ENCODE measurements around the gene TERT.

The TERT gene

DNA sequence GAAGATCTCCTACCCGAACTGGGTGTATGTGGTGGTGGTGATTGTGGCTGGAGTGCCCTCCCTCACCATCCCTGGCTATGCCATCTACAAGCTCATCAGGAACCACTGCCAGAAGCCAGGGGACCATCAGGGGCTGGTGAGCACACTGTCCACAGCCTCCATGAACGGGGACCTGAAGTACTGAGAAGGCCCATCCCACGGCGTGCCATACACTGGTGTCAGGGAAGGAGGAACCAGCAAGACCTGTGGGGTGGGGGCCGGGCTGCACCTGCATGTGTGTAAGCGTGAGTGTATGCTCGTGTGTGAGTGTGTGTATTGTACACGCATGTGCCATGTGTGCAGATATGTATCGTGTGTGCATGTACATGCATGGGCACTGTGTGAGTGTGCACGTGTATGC, 73.1 kb downstream of the TERT start:
- H3K4me3 ChIP-seq (ENCODE audit: low read depth, low read length): no peak overlapping the region

DNA sequence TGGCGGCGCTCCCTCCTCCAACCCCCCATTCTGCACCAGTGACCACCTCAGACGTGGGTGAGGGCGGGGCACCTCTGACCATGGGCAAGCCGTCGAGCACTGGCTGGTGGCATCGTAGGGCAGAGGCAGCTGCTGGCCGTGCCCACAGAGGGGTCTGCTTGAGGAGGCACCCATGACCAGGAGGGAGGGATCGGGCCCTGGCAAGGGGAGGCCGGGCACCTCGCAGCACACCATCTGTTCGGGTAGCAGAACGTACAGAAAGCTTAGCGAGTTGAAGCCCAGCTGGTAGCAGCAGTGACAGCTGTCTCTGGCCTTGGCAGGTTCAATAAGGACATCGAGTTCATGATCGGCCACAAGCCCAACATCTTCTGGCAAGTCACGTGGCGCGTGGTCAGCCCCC, 74.0 kb downstream of the TERT start:
- H3K4me3 ChIP-seq (ENCODE audit: low read depth, low read length): no peak overlapping the region

GRCh38 chr5:1220351-1220750, 74.5 kb downstream of the TERT start:
- no peak overlapping the region for H3K4me3 ChIP-seq (ENCODE audit: low read depth, low read length)

GRCh38 chr5:1219768-1220100, 75.1 kb downstream of the TERT start:
- H3K4me3 ChIP-seq (ENCODE audit: low read depth, low read length): no peak overlapping the region

DNA sequence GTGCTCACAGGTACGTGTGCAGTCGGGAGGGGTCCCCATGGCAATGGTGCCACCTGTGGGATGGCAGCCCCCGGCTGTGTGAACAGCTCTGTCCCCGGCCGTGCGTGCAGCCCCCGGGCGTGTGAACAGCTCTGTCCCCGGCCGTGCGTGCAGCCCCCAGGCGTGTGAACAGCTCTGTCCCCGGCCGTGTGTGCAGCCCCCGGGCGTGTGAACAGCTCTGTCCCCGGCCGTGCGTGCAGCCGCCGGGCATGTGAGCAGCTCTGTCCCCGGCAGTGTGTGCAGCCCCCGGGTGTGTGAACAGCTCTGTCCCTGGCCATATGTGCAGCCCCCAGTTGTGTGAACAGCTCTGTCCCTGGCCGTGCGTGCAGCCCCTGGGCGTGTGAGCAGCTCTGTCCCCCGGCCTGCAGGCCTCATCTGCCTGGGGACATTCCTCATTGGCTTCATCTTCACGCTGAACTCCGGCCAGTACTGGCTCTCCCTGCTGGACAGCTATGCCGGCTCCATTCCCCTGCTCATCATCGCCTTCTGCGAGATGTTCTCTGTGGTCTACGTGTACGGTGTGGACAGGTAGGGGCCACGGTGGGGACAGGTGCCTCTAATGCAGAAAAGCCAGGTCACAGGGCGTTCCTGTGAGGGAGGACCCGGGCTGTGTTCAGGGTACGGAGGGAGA, 75.6 kb downstream of the TERT start:
- no peak overlapping the region for H3K4me3 ChIP-seq (ENCODE audit: low read depth, low read length)

- no peak overlapping the region for H3K4me3 ChIP-seq (ENCODE audit: low read depth, low read length)
These were observed 76.4 kb downstream of the TERT start for GRCh38 chr5:1218351-1219080.

DNA sequence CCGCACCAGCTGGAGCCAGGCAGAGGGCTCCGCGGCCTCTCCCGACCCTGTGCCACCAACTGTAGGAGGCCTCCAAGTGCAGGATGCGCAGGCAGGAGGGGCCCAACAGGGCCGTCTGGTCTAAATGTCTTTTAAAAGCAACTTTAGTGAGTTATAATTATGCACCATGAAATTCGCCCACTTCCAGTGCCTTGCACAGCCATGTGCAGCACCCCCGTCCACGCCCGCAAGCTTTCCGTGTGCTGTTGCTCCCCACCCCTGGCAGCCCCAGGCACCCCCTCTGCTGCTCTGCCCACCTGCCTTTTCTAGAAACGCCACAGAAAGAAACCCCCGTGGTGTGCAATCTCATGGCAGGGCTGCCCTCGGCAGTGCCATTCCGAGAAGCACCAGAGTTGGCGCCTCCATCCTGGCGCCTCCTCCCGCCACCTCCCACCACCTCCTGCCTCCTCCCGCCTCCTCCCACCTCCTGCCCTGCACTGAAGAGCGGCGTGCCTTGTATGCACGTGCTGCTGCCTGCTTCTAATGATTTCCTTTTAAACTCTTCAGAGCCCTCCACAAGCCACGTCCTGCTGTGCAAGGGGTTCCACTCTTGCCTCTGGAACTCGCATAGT, 77.2 kb downstream of the TERT start:
- no peak overlapping the region for H3K4me3 ChIP-seq (ENCODE audit: low read depth, low read length)

GRCh38 chr5:1216918-1217295, 78.0 kb downstream of the TERT start:
- H3K4me3 ChIP-seq (ENCODE audit: low read depth, low read length): no peak overlapping the region

DNA sequence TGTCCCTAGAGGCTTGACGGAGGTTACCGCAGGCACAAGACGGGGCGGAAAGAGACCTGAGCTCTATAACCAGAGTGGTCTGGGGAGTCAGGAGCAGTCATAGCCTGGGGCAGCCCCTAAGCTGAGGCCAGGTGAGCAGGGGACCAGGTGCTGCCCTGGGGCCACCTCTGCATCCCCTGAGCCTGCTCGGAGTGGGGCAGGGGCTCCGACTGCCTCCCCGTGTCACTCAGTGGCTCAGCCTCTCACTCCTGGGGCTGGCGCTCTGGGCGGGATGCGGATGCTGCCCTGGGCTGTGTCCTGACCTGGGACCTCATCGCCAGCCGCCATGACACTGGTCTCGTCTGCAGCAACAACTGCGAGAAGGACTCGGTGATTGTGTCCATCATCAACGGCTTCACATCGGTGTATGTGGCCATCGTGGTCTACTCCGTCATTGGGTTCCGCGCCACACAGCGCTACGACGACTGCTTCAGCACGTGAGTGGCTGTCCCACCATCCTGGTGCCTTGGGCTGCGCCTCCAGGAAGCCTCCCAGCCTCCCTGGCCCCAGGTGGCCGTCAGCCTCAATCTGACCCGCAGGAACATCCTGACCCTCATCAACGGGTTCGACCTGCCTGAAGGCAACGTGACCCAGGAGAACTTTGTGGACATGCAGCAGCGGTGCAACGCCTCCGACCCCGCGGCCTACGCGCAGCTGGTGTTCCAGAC, 78.5 kb downstream of the TERT start:
- H3K4me3 ChIP-seq (ENCODE audit: low read depth, low read length): no peak overlapping the region

DNA sequence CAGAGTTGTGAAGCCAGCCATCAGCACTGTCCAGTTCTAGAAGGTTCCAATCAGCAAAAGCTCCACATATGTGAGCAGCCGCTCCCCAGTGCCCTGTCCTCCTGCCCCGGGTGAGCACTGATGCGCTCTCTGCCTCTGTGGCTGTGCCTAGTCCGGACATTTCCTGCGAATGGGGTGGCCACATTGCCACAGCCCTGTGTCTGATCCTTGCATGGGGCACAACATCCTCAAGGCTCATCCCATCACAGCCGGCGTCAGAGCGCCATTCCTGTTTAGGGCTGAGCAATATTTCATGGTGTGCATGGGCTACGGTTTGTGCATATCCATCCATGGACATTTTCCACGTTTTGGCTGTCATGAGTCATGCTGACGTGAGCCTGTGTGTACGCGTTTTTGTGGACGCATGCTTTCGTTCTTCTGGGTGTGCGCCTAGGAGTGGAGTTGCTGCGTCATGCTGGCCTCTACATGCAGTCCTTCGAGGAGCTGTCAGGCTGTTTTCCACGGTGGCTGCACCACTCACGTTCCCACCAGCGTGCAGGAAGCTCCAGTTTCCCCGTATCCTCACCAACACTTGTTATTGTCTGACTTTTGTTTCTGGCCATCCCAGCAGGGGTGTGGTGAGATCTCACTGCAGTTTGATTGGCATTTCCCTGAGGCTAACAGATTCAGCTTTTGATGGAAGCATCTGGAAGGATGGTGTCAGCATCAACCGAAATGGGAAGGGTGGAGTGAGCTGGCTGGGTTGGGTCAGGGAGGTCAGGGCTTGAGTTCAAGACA, 79.4 kb downstream of the TERT start:
- H3K4me3 ChIP-seq (ENCODE audit: low read depth, low read length): no peak overlapping the region

GRCh38 chr5:1214936-1215220, 80.0 kb downstream of the TERT start:
- no peak overlapping the region for H3K4me3 ChIP-seq (ENCODE audit: low read depth, low read length)

- no peak overlapping the region for H3K4me3 ChIP-seq (ENCODE audit: low read depth, low read length)
These were observed 80.5 kb downstream of the TERT start for GRCh38 chr5:1214163-1214935.

GRCh38 chr5:1213508-1214162, 81.2 kb downstream of the TERT start:
- H3K4me3 ChIP-seq (ENCODE audit: low read depth, low read length): no peak overlapping the region

- H3K4me3 ChIP-seq (ENCODE audit: low read depth, low read length): no peak overlapping the region
These were observed 82.0 kb downstream of the TERT start for GRCh38 chr5:1212881-1213280.

DNA sequence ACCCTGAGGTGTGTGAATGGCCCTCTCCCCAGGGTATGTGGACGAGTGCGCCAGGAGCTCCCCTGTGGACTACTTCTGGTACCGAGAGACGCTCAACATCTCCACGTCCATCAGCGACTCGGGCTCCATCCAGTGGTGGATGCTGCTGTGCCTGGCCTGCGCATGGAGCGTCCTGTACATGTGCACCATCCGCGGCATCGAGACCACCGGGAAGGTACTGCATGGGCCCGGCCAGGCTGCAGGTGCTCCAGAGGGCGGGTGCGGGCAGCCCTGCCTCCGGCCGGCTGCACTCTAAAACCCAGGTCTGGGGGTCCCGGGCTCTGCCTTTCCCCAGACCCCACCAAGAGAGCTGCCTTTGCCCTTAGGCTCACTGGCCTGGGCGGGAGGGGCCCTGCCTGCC, 82.6 kb downstream of the TERT start:
- no peak overlapping the region for H3K4me3 ChIP-seq (ENCODE audit: low read depth, low read length)

- no peak overlapping the region for H3K4me3 ChIP-seq (ENCODE audit: low read depth, low read length)
These were observed 83.2 kb downstream of the TERT start for GRCh38 chr5:1211701-1212100.

DNA sequence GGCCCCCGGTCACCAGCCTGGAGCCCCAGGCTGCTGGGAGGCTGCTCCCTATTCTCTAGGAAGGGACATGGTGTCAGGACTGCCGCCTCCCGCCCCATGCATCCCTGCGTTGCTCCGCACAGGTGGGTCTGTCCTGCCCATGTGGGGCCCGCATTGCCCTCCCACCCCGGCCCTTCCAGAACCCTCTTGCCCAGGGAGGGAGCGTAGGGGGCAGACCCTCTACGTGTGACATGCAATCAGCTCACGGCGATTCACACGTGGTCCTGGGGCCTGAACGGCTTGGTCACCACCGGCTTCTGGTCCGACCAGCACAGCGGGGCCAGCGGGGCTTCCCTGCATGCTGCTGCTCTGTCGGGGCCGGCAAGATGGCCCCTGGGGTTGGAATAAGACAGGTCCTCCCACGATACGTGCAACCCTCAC, 84.0 kb downstream of the TERT start:
- H3K4me3 ChIP-seq (ENCODE audit: low read depth, low read length): no peak overlapping the region

GRCh38 chr5:1209896-1210776, 84.7 kb downstream of the TERT start:
- H3K4me3 ChIP-seq (ENCODE audit: low read depth, low read length): no peak overlapping the region

GRCh38 chr5:1209489-1209852, 85.4 kb downstream of the TERT start:
- H3K4me3 ChIP-seq (ENCODE audit: low read depth, low read length): no peak overlapping the region
